ENCODE results near the gene USP16. TPM values are rescaled to one million over a fixed set of nuclear protein-coding genes. Genes with fewer than 3 reads are reported as not detected.
"Not testable (repeated sequence)": the region's sequence is repeated elsewhere in the genome, so short reads cannot be mapped to it uniquely, and the experiment has no call there.

The USP16 gene
- 10 to 100 TPM; 33.3 to 34.2 TPM for total RNA-seq

DNA sequence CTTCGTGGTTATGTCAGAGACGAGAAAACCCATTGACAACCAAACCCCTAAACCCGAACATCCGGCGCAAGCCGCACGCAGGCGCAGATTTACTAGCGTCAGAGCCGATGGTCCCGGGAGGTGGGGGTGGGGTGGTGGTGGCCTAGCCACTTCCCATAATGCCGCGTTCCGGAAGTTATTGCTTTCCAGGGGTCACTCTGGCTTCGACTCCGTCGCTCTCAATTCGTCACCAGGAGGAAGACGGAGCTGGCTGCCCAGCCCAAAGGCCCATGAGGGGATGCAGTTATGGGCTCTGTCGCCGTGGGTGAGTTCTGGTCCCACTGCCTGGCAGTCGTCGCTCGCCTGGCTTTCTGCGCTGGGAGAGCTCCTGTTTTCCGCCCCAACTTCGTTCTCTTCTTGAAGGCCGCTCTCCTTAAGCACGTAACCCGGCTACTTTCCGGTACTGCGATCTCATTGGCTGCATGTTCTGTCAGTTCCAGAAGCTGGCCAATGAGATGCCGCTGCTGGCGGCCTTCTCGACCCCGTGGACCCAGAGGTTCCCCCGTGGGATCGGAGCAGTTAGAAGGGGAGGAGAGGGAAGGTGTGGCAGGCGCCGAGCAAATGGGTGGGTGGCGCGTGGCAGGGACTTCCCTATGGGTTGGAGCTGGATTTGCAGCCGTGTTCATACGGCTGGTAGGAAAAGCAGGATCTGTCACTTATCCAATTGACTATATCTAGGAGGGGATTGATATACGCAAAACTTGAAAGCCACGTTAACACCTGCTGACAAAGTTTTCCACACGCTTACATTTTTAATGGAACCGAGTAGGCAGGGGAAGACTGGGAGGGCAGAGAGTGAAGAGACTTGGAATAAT, at the start of gene USP16:
USP16 (plus strand) TSS at position 195 of the 854 bp plus-strand sequence. CDS start 3,246 bp downstream, outside the sequence.
- no peaks in the 10 kb centered on the region for H3K9me3 ChIP-seq

DNA sequence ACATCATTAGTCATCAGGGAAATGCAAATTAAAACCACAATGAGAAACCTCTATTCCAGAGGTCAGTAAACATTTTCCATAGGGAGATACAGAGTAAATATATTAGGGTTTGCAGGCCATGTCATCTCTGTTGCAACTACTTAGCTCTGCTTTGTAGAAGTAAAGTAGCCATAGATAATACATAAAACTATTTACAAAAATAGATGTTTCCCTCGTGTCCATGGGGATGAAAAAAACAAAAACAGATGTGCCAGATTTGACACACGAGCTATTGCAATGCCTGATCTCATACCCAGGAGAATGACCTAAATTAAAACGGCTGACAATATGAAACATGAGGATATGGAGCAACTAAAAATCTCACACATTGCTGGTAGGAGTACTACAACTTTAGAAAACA, 49.1 kb upstream of the USP16 start:
- intact Hi-C loops (cut with DNase I): no loop called here
- H3K27me3 ChIP-seq: no peaks in the 10 kb centered on the region
- no peak overlapping the region for H3K27ac ChIP-seq
- H3K36me3 ChIP-seq: peaks cover 7% of the 10 kb centered on the region
- H3K9me3 ChIP-seq: no peaks in the 10 kb centered on the region
- no peak overlapping the region for H3K9ac ChIP-seq (ENCODE audit: low read depth in 2 of 2, low read length in 2 of 2)
- TF ChIP-seq, protein P1, sequence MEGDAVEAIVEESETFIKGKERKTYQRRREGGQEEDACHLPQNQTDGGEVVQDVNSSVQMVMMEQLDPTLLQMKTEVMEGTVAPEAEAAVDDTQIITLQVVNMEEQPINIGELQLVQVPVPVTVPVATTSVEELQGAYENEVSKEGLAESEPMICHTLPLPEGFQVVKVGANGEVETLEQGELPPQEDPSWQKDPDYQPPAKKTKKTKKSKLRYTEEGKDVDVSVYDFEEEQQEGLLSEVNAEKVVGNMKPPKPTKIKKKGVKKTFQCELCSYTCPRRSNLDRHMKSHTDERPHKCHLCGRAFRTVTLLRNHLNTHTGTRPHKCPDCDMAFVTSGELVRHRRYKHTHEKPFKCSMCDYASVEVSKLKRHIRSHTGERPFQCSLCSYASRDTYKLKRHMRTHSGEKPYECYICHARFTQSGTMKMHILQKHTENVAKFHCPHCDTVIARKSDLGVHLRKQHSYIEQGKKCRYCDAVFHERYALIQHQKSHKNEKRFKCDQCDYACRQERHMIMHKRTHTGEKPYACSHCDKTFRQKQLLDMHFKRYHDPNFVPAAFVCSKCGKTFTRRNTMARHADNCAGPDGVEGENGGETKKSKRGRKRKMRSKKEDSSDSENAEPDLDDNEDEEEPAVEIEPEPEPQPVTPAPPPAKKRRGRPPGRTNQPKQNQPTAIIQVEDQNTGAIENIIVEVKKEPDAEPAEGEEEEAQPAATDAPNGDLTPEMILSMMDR (IDR thresholded peaks at IDR 0.05): no peak
- H3K4me3 ChIP-seq: no peak overlapping the region
- DNase-seq: no peak
- H3K4me1 ChIP-seq: no peaks in the 10 kb centered on the region

More for the DNA sequence above, at the start of gene USP16:
- no peaks in the 10 kb centered on the region for H3K27me3 ChIP-seq
- peak; percentile 97 for DNase-seq
- TF ChIP-seq, protein P1 (IDR thresholded peaks at IDR 0.05): peak; percentile 24
- intact Hi-C loops (cut with DNase I): no loop called here
- H3K9ac ChIP-seq (ENCODE audit: low read depth in 2 of 2, low read length in 2 of 2): peak within 1 kb of the TSS; percentile 63 to 79
- H3K36me3 ChIP-seq: no peaks in the 10 kb centered on the region
- peak within 1 kb of the TSS; percentile 95 for H3K27ac ChIP-seq
- peak within 1 kb of the TSS; percentile 55 for H3K4me3 ChIP-seq
- H3K4me1 ChIP-seq: peaks cover 6% of the 10 kb centered on the region

DNA sequence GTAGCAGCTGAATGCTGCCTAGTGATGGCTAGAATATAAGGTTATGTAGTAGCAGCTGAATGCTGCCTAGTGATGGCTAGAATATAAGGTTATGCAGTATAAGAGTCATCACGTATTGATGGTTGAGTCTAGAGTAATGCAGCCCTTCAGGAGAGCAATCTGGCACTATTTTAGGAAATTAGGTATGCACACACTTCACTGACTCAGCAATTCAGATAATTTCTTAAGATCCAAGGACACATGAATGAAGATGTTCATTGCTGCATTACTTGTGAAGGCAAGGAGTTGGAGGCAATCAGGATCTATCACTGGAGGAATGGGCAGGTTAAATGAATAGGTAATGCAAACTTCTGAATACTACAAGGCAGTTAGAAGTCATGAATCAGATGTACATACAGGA, 45.4 kb upstream of the USP16 start:
- H3K27ac ChIP-seq: no peak overlapping the region
- no peak for DNase-seq
- H3K4me3 ChIP-seq: no peak overlapping the region
- intact Hi-C loops (cut with DNase I): no loop called here
- H3K4me1 ChIP-seq: no peaks in the 10 kb centered on the region
- TF ChIP-seq, protein P1 (IDR thresholded peaks at IDR 0.05): no peak
- no peaks in the 10 kb centered on the region for H3K27me3 ChIP-seq
- H3K9me3 ChIP-seq: no peaks in the 10 kb centered on the region
- H3K36me3 ChIP-seq: peaks cover 7% of the 10 kb centered on the region
- H3K9ac ChIP-seq (ENCODE audit: low read depth in 2 of 2, low read length in 2 of 2): no peak overlapping the region

DNA sequence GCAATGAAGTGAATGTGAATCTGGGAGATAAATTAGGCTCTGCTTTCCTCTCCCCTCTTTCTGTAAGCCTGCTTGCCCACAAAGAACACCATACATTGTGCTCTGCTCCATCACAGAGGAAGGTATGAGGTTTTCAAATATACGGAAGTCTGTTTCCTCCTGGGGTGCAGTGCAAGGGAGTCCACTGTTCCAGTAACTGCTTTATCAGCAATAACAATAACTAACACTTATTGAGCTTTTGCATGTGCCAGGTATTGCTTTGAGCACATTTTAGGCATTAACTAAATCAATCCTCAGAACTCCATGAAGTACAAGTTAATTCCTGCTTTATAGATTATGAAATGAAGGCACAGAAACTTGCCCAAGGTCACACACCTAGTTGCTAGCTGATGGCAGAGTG, 41.8 kb upstream of the USP16 start:
- Histone ChIP-seq H3K27ac (no peak overlapping the region), H3K27me3 (no peaks in the 10 kb centered on the region), H3K36me3 (peaks cover 7% of the 10 kb centered on the region), H3K9ac (ENCODE audit: low read depth in 2 of 2, low read length in 2 of 2) (no peak overlapping the region), H3K9me3 (no peaks in the 10 kb centered on the region), H3K4me1 (no peaks in the 10 kb centered on the region), H3K4me3 (no peak overlapping the region)
- DNase-seq: no peak
- intact Hi-C loops (cut with DNase I): loop anchor here (10.0 kb wide), 1 partner anchor 72 kb away; no protein-coding TSS in a partner anchor
- TF ChIP-seq, protein P1 (IDR thresholded peaks at IDR 0.05): no peak

DNA sequence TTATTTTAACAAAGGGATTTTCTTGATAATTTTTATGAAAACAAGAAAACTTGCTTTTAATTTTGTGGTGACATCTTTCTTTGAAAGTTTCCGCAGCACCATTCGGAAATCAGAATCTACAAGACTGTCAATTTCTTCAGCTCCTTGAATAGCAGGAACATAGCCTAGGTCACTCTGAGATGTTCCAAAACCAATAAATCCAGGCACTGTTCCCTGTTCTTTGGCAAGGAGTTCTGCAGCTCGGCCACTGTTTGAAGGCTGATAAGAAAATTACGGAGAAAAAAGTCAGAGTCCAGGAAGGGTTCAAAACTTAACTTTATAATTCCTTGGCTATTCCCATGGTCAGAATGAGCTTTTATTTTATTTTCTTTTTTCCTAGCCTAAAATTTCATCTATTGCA, 37.8 kb upstream of the USP16 start:
- H3K4me1 ChIP-seq: peaks cover 5% of the 10 kb centered on the region
- no peak overlapping the region for H3K9ac ChIP-seq (ENCODE audit: low read depth in 2 of 2, low read length in 2 of 2)
- TF ChIP-seq, protein P1 (IDR thresholded peaks at IDR 0.05): no peak
- H3K27ac ChIP-seq: no peak overlapping the region
- intact Hi-C loops (cut with DNase I): loop anchor here (10.0 kb wide), 1 partner anchor 68 kb away; no protein-coding TSS in a partner anchor
- no peaks in the 10 kb centered on the region for H3K27me3 ChIP-seq
- H3K9me3 ChIP-seq: no peaks in the 10 kb centered on the region
- no peak overlapping the region for H3K4me3 ChIP-seq
- DNase-seq: no peak
- no peaks in the 10 kb centered on the region for H3K36me3 ChIP-seq

DNA sequence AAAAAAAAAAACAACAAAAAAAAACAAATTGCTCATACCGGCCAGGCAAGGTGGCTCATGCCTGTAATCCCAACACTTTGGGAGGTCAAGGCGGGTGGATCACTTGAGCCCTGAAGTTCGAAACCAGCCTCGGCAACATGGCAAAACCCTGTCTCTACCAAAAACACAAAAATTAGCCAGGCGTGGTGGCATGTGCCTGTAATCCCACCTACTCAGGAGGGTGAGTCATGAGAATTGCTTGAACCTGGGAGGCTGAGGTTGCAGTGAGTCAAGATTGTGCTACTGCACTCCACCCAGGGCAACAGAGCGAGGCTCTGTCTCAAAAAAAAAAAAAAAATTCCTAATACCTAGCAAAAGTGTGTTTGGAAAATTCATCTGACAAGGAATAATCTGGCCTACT, 36.3 kb upstream of the USP16 start:
- intact Hi-C loops (cut with DNase I): loop anchor here (10.0 kb wide), 1 partner anchor 67 kb away; no protein-coding TSS in a partner anchor
- H3K27ac ChIP-seq; DNase-seq; H3K9me3 ChIP-seq; H3K36me3 ChIP-seq; H3K27me3 ChIP-seq; H3K4me3 ChIP-seq; H3K4me1 ChIP-seq; H3K9ac ChIP-seq (ENCODE audit: low read depth in 2 of 2, low read length in 2 of 2): not testable (repeated sequence)

All from colonic mucosa (tissue), 4 donors.